ENCODE measurements around the gene PLEKHO1.

The PLEKHO1 gene

DNA sequence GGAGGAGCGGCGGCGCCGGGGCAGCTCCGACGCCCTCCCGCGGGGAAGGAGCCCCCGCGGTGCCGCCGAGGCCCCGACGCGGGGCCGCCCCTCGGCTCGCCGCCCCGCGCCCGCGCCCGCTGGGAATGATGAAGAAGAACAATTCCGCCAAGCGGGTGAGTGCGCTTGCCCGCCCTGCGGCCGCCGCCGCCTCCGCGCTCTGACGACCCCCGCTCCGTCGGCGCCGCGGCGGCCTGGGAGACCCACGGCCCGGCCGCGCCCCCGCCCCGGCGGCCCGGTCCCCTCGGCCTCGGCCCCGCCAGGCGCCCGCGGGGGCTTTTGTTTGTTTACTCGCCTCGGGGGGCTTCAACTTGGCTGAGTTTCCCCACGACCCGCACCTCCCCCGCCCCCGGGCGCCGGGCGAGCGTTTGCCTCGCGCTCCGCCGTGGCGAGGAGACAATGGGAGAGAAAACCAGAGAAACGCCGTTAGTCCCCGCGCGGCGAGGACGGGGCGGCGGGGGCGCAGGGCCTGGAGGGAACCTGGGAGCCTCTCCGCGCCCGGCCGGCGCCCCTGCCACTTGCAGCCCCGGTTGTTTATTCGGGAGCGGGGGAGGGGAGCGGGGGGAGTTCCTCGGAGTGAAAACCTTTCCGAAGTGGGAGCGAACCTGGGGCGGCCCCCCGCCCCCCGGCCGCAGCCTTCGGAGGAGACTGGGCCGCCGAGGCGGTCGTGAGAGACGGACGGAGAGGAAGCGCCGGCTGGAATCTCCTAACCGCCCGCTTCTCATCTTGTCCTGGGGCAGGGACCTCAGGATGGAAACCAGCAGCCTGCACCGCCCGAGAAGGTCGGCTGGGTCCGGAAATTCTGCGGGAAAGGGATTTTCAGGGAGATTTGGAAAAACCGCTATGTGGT, 661 bp downstream of the PLEKHO1 start (continued):
- TF ChIP-seq, protein P1, sequence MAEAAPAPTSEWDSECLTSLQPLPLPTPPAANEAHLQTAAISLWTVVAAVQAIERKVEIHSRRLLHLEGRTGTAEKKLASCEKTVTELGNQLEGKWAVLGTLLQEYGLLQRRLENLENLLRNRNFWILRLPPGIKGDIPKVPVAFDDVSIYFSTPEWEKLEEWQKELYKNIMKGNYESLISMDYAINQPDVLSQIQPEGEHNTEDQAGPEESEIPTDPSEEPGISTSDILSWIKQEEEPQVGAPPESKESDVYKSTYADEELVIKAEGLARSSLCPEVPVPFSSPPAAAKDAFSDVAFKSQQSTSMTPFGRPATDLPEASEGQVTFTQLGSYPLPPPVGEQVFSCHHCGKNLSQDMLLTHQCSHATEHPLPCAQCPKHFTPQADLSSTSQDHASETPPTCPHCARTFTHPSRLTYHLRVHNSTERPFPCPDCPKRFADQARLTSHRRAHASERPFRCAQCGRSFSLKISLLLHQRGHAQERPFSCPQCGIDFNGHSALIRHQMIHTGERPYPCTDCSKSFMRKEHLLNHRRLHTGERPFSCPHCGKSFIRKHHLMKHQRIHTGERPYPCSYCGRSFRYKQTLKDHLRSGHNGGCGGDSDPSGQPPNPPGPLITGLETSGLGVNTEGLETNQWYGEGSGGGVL (tag by site-specific recombination; IDR thresholded peaks at IDR 0.05), result peak; percentile 82
- no peak for TF ChIP-seq ZBTB49 (tag by site-specific recombination; IDR thresholded peaks at IDR 0.05; ENCODE audit: low read depth)
- peak; percentile 13; the same call in 1 of the 2 replicates for TF ChIP-seq ZBTB20 (tag by site-specific recombination; IDR thresholded peaks at IDR 0.05)
- no peak for TF ChIP-seq OVOL3 (tag by site-specific recombination; IDR thresholded peaks at IDR 0.05)
- 0 out of 2 replicates have a peak, but pooled peaks have one; percentile 10 for TF ChIP-seq MEIS1 (CRISPR knock-in tag; IDR thresholded peaks at IDR 0.05; ENCODE audit: borderline replicate concordance)
- no peak for TF ChIP-seq ZNF138 (tag by site-specific recombination; IDR thresholded peaks at IDR 0.05; ENCODE audit: borderline replicate concordance)
- TF ChIP-seq ZNF76 (tag by site-specific recombination; IDR thresholded peaks at IDR 0.05; ENCODE audit: borderline replicate concordance, low read depth), result peak; percentile 26; the same call in 1 of the 2 replicates
- TF ChIP-seq ZNF214 (tag by site-specific recombination; IDR thresholded peaks at IDR 0.05; ENCODE audit: borderline replicate concordance), result no peak
- TF ChIP-seq, protein P2, sequence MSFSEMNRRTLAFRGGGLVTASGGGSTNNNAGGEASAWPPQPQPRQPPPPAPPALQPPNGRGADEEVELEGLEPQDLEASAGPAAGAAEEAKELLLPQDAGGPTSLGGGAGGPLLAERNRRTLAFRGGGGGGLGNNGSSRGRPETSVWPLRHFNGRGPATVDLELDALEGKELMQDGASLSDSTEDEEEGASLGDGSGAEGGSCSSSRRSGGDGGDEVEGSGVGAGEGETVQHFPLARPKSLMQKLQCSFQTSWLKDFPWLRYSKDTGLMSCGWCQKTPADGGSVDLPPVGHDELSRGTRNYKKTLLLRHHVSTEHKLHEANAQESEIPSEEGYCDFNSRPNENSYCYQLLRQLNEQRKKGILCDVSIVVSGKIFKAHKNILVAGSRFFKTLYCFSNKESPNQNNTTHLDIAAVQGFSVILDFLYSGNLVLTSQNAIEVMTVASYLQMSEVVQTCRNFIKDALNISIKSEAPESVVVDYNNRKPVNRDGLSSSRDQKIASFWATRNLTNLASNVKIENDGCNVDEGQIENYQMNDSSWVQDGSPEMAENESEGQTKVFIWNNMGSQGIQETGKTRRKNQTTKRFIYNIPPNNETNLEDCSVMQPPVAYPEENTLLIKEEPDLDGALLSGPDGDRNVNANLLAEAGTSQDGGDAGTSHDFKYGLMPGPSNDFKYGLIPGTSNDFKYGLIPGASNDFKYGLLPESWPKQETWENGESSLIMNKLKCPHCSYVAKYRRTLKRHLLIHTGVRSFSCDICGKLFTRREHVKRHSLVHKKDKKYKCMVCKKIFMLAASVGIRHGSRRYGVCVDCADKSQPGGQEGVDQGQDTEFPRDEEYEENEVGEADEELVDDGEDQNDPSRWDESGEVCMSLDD (tag by site-specific recombination; IDR thresholded peaks at IDR 0.05), result peak; percentile 56; the same call in 1 of the 2 replicates
- no peak for TF ChIP-seq ZFP41 (tag by site-specific recombination; IDR thresholded peaks at IDR 0.05; ENCODE audit: borderline replicate concordance)
- no peak for TF ChIP-seq ZNF670 (tag by site-specific recombination; IDR thresholded peaks at IDR 0.05; ENCODE audit: low read depth)
- TF ChIP-seq ZNF677 (tag by site-specific recombination; IDR thresholded peaks at IDR 0.05), result no peak
- no peak for TF ChIP-seq ZNF549 (tag by site-specific recombination; IDR thresholded peaks at IDR 0.05)
- peak; percentile 42 for TF ChIP-seq IKZF3 (tag by site-specific recombination; IDR thresholded peaks at IDR 0.05)
- no peak for TF ChIP-seq TRIM28 (IDR thresholded peaks at IDR 0.05; ENCODE audit: borderline replicate concordance, low read length)
- no peak for TF ChIP-seq ZEB2 (tag by site-specific recombination; IDR thresholded peaks at IDR 0.05)
- no peak for TF ChIP-seq ZSCAN30 (tag by site-specific recombination; IDR thresholded peaks at IDR 0.05)
- TF ChIP-seq PATZ1 (tag by site-specific recombination; IDR thresholded peaks at IDR 0.05), result peak; percentile 73
- no peak for TF ChIP-seq ZNF560 (tag by site-specific recombination; IDR thresholded peaks at IDR 0.05; ENCODE audit: borderline replicate concordance)
- TF ChIP-seq ZNF473 (tag by site-specific recombination; IDR thresholded peaks at IDR 0.05), result no peak
- TF ChIP-seq FEZF1 (tag by site-specific recombination; IDR thresholded peaks at IDR 0.05), result peak; percentile 63; the same call in 1 of the 2 replicates
- TF ChIP-seq ZNF777 (tag by site-specific recombination; IDR thresholded peaks at IDR 0.05; ENCODE audit: borderline replicate concordance), result 0 out of 2 replicates have a peak, but pooled peaks have one; percentile 57
- no peak for TF ChIP-seq YY2 (tag by site-specific recombination; IDR thresholded peaks at IDR 0.05)
- no peak for TF ChIP-seq ZNF26 (tag by site-specific recombination; IDR thresholded peaks at IDR 0.05)
- peak; percentile 9; the same call in 1 of the 2 replicates for TF ChIP-seq GLIS2 (tag by site-specific recombination; IDR thresholded peaks at IDR 0.05)
- peak; percentile 50 for TF ChIP-seq ZFHX2 (tag by site-specific recombination; conservative IDR thresholded peaks at IDR 0.05)
- TF ChIP-seq ZNF335 (tag by site-specific recombination; conservative IDR thresholded peaks at IDR 0.05), result peak; percentile 72
- peak; percentile 32; the same call in 1 of the 2 replicates for TF ChIP-seq ZXDB (tag by site-specific recombination; IDR thresholded peaks at IDR 0.05)
- no peak for TF ChIP-seq ZNF624 (tag by site-specific recombination; IDR thresholded peaks at IDR 0.05)

Measured in HEK293 (cell line).